ENCODE measurements around the gene TLK1. TPM values are rescaled to one million over a fixed set of nuclear protein-coding genes. Genes with fewer than 3 reads are reported as not detected.

Gene TLK1
- total and polyA plus RNA-seq, 9 of the 15 experiments (the other 6 are each of a cell fraction or from before 2014, with no cell fraction given) = 20.2 to 101 (median 40.5) TPM

DNA sequence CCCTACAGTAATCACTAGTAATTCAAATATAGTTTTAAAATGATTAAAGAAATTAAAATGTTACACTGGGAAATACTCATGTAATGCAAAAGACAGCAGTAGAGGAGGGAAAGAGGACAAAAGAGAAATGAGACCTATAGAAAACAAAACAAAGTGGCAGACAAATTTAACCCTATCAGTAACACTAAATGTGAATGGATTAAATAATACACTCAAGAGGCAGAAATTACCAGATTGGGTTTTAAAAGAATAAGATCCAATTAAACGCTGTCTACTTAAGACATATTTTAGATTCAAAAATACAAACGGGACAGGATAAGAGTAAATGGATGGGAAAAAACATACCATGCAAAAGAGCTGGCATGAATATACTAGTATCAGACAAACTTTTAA, 17.0 kb downstream of the TLK1 start:
- ChIA-PET POLR2A (interaction anchor here (1.1 to 1.6 kb wide), 3 partner anchors 10 to 19 kb away, joined by 3 to 4 read pairs (median 4); no protein-coding TSS in a partner anchor), CTCF (ENCODE audit: low intra/inter-chr PET ratio) (no interaction called here)
- FAIRE-seq = no peak
- intact Hi-C loops (cut with micrococcal nuclease) (no loop called here), in situ Hi-C loops (cut with MboI) (no loop called here)
- TF ChIP-seq, protein P1, sequence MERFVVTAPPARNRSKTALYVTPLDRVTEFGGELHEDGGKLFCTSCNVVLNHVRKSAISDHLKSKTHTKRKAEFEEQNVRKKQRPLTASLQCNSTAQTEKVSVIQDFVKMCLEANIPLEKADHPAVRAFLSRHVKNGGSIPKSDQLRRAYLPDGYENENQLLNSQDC (CRISPR knock-in tag; IDR thresholded peaks at IDR 0.05) = no peak
- TF ChIP-seq DDX20 (tag; IDR thresholded peaks at IDR 0.05; ENCODE audit: low read depth) (no peak), MYNN (IDR thresholded peaks at IDR 0.05) (no peak), MYNN (CRISPR knock-in tag; IDR thresholded peaks at IDR 0.05) (no peak), NCOR1 (IDR thresholded peaks at IDR 0.05) (no peak), ZNF184 (CRISPR knock-in tag; IDR thresholded peaks at IDR 0.05) (no peak), CBX3 (IDR thresholded peaks at IDR 0.05; ENCODE audit: borderline replicate concordance in 1 of 2, low read length in 2 of 2) (no peak), ZNF507 (tag; conservative IDR thresholded peaks at IDR 0.05) (peak; percentile 94), NRF1 (conservative IDR thresholded peaks at IDR 0.05 in 1 of 2, IDR thresholded peaks at IDR 0.05 in 1 of 2) (no peak)
- no TSS peak for BruUV-seq (replicated peaks)
- Histone ChIP-seq H3K9me1 (ENCODE audit: control insufficient read depth, insufficient read depth, low read length) (no peaks in the 10 kb centered on the region), H3K9me3 (replicated peaks; ENCODE audit: control insufficient read depth, insufficient read depth, low read depth, low read length) (no peaks in the 10 kb centered on the region), H3K27me3 (ENCODE audit: control insufficient read depth in 2 of 2, insufficient read depth in 2 of 2, low read length in 2 of 2) (no peaks in the 10 kb centered on the region), H4K20me1 (replicated peaks; ENCODE audit: control insufficient read depth, insufficient read depth, low read length) (peaks cover 52% of the 10 kb centered on the region), H3K27ac (ENCODE audit: extremely low read depth, low read depth, low read length) (no peak overlapping the region), H3K9ac (ENCODE audit: insufficient read depth in 1 of 2, low read depth in 2 of 2, low read length in 2 of 2) (no peak overlapping the region), H3K79me2 (ENCODE audit: control insufficient read depth, insufficient read depth, low read length) (peaks cover 99% of the 10 kb centered on the region), H2AFZ (ENCODE audit: low read depth, low read length) (no peak overlapping the region), H3K4me1 (replicated peaks in 1 of 2; ENCODE audit: control insufficient read depth in 2 of 2, insufficient read depth in 2 of 2, low read length in 2 of 2) (peaks cover 17 to 48% of the 10 kb centered on the region in 2 experiments), H3K36me3 (ENCODE audit: control insufficient read depth, insufficient read depth, low read length) (no peaks in the 10 kb centered on the region), H3K4me2 (ENCODE audit: insufficient read depth, low read length) (no peak overlapping the region), H3K4me3 (no peak overlapping the region)
- ATAC-seq = no peak
- no peak for DNase-seq (ENCODE audit: extremely low read depth in 1 of 4, low spot score in 3 of 4)
- WGBS (ENCODE audit: insufficient coverage, low coverage, missing lambda C conversion rate) = 60% methylated on average over 2 of the region's 2 CpGs

Measured in K562 (cell line).